SU-DHL-6 (cell line): ENCODE results near the gene CD109.

ENCODE experiments used
- CTCF ChIP-seq: fragments of 200-600 bp; sonication (generic); IDR thresholded peaks from one replicate; pipeline ENCODE4 v1.5.1; 2017; ENCODE audit warnings: antibody characterized with exemption, mild to moderate bottlenecking, low read length, moderate library complexity; ENCODE audit not compliant: insufficient read depth, poor library complexity, severe bottlenecking
- EZH2phosphoT487 ChIP-seq: fragments of 200-600 bp; sonication (generic), shearing (Covaris generic); conservative IDR thresholded peaks from 2 replicates; pipeline ENCODE4 v1.6.1; 2018; ENCODE audit warnings: mild to moderate bottlenecking, antibody characterized with exemption, low read length, moderate library complexity, mixed read lengths

- TF ChIP-seq EZH2phosphoT487 (no peak), CTCF (no peak)
Measured at GRCh38 chr6:73648166-73648565, 47.8 kb upstream of the CD109 start.
